GM20431 (cell line): ENCODE data around the gene DDRGK1.

Experiments used
- in situ Hi-C: fragments of 300-500 bp; cut with MseI, MboI; formaldehyde crosslinking; loops from one replicate; pipeline ENCODE4 v1.15.0; 2020; ENCODE audit warnings: low sequenced_read_pairs; ENCODE audit not compliant: unreplicated experiment

The DDRGK1 gene

DNA sequence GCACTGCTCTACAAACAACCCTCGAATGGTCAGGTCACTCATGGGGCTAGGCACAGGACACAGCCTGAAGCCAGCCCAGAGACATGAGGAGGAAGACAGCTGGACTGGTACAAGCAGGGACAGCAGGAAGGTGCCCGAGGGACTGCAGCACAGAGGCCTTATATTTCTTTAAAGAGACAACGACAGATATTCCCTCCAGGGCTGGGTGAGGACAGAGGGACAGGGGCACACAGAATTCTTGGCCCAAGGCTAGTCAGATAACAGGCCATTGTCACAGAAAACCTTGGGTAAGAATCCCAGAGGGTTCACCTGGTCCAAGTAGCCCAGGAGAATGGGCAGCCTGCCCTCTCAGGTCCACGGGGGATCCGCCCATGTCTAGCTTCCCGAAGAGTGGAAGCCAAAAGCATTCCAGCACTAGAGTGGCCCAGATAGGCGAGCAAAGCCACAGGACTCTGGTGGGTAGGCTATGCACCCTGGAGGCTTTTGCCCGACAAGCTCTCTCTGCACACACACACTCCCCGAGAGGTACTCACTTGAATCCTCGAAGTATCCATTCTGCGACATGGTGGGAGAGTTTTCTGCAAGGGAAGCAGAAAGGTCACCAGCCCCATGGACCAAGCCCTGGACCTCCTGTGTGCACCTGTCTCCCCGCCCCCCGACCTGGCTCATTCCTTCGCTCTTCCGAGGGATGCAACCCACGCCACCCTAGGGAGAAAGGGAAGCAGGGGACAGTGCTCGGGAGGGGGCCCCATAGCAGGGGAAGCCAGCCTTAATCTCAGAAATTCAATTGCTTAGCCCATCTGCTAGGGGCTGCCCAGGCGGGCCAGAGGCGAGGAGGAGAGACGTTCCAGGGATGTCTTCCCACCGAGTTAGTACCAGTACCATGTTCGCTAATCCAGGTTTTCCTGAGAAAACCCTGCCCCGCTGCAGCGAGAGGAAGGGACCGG lies 32.8 kb upstream of the DDRGK1 start:
- in situ Hi-C loops, result no loop called here

DNA sequence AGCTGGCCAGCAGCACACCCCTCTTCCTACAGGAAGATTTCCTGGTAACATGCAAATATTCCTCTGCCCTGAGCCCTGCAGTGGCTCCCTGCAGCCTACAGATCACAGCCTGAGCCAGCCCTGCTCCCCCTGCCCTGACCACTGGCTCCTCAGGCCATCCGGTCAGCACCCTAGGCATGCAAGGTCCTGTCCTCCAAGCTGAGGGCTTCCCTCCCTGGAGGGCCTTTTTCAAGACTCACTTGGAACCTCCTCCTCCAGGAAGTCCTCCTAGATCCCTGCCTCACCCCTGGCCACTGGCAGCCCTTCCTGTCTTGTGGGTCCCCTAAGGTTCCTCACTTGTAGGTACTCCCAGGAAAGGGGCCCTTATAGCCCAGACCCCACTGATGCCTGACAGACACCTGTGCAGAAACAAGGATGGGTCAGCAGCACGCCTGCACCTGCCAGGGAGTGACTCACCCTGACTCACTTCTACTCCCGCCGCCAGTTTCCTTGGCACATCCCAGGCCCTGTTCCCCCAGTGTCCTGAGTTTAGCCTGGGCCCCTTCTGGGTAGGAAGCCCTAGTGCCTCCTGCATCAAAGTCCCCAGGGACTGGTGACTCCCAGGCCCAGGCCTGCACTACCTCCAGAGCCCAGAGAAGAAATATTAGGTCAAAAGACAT lies 31.3 kb upstream of the DDRGK1 start:
- in situ Hi-C loops, result no loop called here

DNA sequence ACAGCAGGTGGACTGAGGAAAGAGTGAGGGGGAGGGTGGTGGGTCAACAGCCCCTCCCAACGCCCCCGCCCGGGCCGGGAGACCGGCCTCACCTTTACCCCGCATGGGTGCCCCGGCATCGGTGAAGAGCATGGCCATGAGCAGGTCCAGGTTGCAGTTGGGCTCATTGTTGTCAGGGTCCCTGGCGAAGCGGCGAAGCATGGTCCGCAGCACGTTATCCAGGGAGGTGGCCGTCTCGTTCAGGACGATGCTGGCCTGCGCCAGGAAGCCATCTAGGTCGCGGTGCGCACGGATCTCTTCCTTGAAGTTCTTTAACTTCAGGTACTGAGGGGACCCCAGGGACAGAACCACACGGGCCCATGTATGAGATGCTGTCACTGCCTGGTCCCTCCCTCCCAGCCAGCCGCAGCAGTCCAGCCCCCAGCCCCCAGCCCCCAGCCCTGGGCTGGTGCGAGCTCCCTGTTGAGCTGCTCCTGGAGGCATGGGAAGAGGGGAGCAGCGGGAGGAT lies 29.6 kb upstream of the DDRGK1 start:
- in situ Hi-C loops, result no loop called here

DNA sequence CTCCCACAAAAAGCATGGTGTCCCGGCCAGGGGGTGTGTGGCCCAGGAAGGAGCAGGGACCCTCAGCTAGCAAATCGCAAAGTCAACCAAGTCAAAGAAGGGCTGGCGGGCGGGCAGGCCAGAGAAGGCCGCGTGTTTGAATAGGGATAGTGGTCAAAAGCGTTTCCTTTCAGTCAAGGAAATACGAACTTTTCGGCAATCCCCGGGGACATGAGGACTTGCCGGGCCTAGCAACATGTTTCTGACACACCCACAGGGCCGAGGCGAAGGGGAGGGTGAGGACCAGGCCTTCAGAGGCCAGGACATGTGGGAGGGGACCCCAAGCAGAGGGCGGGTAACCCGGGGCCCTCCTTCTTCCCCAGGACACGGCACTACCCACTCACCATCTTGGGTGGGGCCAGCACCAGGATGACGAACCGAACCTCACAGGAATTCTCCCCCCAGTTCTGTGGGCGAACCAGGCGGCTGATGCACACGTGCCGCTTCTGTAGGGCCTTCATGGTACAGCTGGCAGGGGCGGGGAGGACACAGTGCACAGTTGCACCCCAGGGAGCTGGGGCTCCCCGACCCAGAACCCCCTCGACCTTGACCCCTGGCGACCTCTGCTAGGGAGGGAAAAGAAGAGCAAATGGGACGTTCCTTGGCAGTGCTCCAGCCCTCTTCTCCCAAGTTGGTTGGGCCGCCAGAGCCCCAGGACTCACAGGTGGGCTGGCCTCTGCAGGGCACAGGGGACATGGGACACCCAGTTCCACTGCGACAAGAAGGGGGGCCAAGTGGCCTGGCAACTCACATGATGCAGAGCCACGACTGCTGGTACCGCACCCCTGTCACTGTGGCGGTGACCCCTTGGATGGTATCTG lies 28.9 kb upstream of the DDRGK1 start:
- in situ Hi-C loops, result no loop called here

DNA sequence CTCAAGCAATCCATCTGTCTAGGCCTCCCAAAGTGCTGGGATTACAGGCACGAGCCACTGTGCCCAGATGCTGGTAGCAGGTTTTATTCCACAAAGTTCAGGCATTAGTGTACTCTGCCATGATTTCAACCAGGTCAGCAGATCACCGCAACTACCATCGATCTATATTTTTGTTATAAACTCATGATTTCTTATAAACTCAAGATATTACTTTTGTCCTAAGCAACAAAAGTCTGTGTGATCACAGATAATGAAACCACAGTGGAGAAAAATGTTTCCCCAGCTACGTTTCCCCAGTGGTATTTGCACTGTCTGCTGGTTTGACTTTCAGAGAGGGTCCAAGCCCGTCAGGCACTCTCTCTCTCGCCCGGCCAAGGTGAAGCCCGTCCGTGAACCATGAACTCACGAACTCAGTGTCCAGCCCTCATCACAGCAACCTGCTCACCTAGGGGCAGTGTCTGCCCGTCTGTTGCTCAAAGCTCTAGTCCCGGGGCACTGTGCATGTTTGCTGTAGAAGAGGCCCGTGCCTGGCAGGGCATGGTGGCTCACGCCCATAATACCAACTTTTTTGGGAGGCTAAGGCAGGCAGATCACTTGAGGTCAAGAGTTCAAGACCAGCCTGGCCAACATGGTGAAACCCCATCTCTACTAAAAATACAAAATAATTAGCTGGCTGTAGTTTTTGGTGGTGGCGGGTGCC lies 27.6 kb upstream of the DDRGK1 start:
- in situ Hi-C loops, result no loop called here

DNA sequence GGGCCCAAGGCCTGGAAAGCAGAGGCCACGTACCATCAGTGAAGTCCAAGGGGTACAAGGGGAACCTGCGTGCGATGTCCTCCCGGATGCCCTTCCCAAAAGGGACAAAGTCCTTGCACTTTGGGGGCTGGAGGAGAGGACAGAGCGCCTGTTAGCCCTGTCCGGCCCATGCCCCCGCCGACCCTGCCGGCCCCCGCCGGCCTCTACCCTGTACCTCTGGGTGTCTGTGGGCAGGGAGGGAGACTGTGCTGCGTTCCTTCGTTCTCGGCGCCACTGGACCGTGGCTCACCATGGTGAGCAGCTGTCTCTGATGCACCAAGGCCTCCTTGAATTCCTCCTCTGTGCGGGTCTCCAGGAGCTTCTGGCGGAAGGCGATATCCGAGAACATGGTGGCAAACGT lies 26.6 kb upstream of the DDRGK1 start:
- in situ Hi-C loops, result no loop called here

DNA sequence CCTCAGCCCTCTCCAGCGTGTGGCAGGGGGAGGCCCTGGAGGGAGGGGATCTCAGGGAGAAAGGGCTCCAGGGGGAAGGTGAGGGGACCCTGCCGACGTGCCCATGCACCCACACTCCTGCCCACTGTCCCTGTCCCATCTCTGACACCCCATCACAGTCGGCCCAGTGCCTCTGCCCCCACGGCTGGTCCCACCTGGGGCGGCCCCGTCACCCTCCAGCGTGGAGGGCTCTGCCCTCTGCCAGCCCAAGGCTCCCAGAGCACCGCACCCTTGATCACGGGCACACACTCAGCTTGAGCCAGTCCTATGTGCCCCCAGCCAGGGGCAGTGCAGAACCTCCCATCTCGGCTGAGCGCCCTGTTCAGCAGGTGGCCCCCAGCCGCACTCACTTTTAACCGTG lies 25.3 kb upstream of the DDRGK1 start:
- in situ Hi-C loops, result no loop called here

DNA sequence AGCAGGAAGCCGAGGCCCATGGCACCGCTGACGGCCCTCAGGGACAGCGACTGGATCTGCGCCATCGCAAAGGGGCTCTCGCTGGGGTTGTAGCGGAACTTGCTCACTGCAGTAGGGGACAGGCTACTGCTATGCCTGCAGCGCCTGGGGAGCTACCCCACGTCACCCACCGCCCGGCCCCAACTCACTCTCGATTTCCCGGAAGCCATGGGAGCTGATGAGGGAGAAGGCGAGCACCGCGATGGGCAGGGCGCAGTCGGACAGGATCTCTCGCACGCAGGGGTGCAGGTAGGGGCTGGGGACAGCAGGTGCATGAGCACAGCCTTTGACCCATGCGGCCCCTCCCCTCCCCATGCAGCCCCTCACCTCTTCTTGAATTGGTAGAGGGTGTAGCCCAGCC lies 24.7 kb upstream of the DDRGK1 start:
- in situ Hi-C loops, result no loop called here

DNA sequence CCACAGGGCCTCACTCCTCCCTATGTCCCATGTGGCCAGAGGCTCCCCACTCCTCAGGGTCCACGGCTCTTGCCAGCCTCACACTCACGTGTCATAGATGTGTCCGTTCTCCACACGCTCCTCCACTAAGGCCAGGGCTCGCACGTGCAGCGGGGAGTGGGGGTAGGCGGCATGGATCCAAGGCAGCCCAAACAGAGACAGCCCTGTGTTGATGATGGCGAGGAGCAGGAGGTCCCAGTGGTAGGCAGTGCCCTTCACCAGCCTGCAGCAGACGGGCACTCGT lies 24.2 kb upstream of the DDRGK1 start:
- in situ Hi-C loops, result no loop called here

DNA sequence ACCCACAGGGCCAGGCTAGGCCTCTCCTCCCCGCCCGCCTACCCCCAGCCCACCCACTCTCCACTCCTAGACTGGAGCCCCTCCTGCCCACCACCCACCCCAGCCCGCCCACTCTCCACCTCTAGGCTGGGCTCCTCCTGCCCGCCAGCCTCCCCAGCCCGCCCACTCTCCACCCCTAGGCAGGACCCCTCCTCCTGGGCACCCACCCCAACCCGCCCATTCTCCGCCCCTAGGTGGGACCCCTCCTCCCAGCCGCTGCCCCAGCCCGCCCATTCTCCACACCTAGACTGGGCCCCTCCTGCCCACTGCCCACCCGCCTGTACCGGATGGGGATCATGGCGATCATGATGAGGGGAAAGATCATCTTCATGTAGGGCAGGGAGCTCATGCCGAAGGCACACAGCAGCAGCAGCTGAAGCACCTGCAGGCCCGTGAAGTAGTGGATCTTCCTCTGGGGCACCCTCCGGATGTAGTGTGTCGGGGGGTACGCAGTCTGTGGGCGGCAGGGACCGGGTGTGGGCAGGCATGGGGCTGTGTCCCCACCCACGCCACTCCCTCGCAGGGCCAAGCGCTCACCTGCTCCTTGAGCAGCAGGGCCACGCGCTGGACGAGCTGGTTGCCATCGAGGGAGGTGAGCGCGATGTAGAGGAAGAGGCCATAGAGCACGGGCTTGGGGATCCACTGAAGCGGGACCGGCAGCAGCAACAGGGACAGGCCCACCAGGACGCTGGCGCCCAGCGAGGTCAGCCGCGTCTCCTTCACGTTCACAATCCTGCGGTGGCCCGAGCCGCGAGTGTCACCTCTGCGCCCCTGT lies 23.7 kb upstream of the DDRGK1 start:
- in situ Hi-C loops, result no loop called here

DNA sequence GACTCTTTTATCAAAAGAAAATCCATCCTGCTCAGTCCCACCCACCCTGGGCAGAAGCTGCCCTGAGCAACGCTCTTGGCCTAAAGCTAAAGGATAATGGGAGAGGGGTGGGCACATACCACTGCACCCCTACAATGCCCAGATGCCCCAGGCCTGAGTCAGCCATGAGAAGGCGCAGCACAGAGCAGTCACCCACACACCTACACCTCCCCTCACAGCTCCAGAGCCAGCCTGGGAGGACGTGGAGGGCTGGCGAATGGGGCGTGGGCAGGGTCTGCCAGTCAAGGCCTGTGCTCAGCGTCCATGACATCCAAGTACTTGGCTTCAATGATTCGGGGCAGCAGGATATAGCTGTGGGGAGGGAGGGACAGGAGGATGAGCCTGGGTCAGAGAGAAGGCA lies 23.0 kb upstream of the DDRGK1 start:
- in situ Hi-C loops, result no loop called here

DNA sequence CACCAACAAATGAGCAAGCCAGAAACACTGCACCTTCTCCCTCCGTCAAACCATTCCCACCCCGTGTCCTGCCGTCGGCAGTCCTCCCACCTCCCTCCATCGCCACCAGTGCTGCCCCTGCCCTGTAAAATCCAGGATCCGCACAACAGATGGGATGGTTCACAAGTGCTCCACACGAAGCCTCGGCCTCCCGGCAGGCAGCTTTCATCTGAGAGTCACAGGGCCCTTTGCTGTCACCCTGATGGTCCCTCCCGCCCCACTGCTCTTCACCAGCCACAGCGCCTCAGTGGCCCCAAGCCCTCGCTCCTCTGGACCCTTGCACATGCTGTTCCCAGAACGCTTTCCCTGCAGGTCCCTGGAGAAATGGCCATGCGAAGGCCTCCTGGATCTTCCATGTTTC lies 22.4 kb upstream of the DDRGK1 start:
- in situ Hi-C loops, result no loop called here

DNA sequence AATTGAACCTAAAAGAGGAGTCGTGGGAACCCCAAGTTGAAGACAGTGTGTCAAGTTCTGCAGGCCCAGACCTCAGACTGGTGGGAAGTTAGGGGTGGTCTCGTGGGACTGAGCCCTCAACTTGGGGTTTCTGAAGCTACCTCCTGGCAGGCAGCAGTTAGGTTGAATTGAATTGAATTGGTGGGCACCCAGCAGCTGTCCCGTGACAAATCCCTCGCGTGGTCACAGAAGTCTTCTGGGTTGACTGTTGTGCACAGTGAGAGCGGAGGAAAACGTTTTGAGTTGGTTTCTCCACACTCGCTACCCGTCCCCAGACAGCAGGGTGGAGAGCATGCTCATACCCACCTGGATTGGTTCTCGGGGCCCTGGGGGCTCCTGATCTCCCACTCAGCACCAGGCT lies 21.6 kb upstream of the DDRGK1 start:
- in situ Hi-C loops, result no loop called here

DNA sequence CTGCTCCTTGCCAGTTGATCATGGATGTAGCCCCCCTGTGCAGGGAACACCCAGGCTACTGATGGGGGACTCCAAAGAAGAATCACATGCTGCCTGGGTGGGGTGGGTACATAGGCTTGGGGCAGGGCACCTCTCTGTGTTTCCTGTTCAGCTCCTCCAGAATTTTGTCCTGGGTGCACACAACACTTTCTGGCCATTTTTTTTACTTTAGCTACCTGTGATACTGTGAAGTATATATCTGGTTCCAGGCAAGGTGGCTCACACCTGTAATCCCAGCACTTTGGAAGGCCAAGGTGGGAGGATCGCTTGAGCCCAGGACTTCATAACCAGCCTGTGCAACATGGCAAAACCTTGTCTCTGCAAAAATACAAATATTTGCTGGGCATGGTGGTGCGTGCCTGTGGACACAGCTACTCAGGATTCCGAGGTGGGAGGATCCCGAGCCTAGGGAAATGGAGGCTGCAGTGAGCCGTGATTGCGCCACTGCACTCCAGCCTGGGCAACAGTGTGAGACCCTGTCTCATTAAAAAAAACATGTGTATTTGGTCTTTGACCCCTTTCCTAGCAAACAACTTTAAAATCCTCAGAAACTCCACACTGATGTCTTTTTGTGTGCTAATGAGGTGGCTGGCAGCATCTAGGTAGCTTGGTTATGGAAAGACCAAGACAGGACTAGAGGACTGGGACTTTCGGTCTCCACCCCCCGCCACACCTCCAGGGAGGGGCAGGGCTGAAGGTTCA lies 20.4 kb upstream of the DDRGK1 start:
- in situ Hi-C loops, result no loop called here

DNA sequence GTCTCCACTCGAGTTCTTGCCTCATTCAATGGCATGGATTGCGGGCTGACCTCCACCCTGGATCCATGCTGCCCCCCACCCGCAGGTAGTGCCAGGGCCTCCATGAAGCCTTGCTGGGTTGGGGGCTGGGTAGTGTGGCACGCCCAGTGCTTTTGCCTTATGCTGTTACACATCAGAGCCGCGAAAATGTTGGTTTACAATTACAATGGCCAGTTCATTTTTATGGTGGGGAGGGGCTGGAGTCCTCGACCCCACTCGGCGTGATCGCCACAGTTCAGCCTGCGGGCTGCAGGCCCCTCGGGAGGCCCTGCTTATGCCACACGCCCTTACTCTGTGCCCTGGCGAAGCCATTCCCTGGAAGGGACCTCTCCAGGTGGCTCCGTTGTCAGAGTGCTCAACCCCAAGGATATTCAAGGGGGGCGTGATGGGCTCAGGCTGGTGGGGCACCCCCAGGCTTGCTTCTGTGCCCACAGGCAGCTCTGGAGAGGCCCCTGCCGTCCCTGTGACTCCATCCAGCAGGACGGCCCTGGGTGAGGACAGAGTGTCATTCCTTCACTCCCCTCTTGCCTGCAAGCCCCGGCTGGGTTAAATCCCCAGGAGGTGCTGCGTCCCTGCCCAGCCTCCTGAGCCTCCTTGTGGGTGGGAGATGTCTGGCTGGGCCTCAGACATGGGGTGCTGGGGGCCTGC lies 19.7 kb upstream of the DDRGK1 start:
- in situ Hi-C loops, result no loop called here

DNA sequence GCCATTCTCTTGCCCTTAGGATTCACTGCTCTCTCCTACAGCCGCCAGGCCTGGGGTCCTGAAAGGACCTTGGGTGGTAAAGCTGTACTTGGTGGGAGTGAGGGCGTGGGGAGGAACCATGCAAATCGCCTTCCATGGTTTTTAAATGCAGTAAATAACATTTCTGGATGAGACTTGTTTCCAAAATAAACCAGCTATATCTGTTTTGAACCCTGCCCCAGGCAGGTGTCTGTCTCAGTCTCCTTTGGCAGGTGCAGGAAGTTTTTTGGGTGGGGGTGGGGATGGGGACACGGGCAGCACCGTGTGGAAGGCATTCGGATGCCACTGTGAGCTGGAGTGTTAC lies 19.1 kb upstream of the DDRGK1 start:
- in situ Hi-C loops, result no loop called here

DNA sequence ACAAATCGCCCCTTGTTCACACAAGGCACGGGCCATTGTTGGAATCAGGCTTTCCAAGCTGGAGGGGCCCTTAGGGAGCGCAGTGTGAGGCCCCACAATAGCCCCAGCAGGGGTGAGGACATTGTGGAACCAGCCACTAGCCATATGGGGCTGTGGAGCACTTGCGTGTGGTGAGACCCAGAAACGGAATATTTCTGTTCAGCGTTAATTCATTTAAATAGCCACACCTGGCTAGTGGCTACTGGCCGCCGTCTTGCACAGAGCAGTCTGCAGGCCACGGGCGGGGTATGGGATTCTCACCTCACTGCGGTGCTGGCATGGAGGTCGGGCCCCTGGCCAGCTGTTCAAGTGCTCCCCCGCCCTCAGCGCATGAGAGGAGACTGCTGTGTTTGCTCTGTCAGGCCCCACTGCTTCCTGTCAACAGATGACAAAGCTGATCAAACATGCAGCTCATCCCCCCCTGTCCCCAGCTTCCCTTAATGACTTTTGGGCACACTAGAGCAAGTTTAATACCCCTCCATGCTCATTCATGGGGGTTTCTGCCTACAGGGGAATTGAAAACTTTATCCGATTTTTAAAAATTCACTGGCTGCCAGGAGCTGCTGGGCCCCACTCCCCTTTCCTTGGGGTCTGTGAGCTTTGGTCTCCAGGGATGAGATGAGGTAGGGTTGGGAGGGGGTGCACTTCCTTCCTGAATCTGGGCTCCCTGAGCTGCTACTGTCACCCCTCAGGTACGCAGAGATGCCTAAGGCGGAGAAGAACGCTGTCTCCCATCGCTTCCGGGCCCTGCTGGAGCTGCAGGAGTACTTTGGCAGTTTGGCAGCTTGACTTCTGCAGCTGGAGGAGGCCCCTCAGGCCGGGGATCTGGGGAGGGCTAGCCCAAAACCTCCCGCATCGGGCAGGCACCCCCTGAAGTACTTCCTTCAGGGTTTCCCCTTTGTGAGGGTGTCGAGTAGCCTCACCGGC lies 18.4 kb upstream of the DDRGK1 start:
- in situ Hi-C loops, result no loop called here
